WTC11 (cell line): Measurements from ENCODE around the gene DHX57.

Experiments
- GTF2I ChIP-seq: fragments of 250-450 bp; sonication (Bioruptor Pico); conservative IDR thresholded peaks from 2 replicates; pipeline ENCODE4 v1.4.0; 2021; ENCODE audit warnings: mild to moderate bottlenecking
- JUN ChIP-seq: sonication (generic); formaldehyde crosslinking; IDR thresholded peaks from 2 replicates; pipeline ENCODE4 v1.8.0; 2023; ENCODE audit warnings: mild to moderate bottlenecking, missing genetic modification reagents
- SP1 ChIP-seq: sonication (generic); formaldehyde crosslinking; conservative IDR thresholded peaks from 2 replicates; pipeline ENCODE4 v1.8.1; 2022; ENCODE audit warnings: missing genetic modification reagents
- TEAD4 ChIP-seq: sonication (generic); formaldehyde crosslinking; IDR thresholded peaks from 2 replicates; pipeline ENCODE4 v1.8.0; 2022; ENCODE audit warnings: mild to moderate bottlenecking, missing genetic modification reagents
- ZNF121 ChIP-seq: sonication (generic); formaldehyde crosslinking; IDR thresholded peaks from 2 replicates; pipeline ENCODE4 v1.8.0; 2023; ENCODE audit warnings: missing genetic modification reagents
- ZNF263 ChIP-seq: sonication (generic); formaldehyde crosslinking; IDR thresholded peaks from 2 replicates; pipeline ENCODE4 v1.8.1; 2022; ENCODE audit warnings: low read depth, mild to moderate bottlenecking, moderate library complexity, missing genetic modification reagents
- ZNF317 ChIP-seq: sonication (generic); formaldehyde crosslinking; IDR thresholded peaks from 2 replicates; pipeline ENCODE4 v1.8.1; 2023; ENCODE audit warnings: low read depth, mild to moderate bottlenecking, moderate library complexity, missing genetic modification reagents, borderline replicate concordance
- TF ChIP-seq, protein P1 (sequence below): fragments of 200-600 bp; IDR thresholded peaks from 2 replicates; pipeline ENCODE4 v1.8.0; 2022; ENCODE audit warnings: antibody characterized with exemption
- TF ChIP-seq, protein P2 (sequence below): sonication (generic); formaldehyde crosslinking; IDR thresholded peaks from 2 replicates; pipeline ENCODE4 v1.8.1; 2022; ENCODE audit warnings: low read depth, missing genetic modification reagents, borderline replicate concordance
- TF ChIP-seq, protein P3 (sequence below): sonication (generic); formaldehyde crosslinking; IDR thresholded peaks from 2 replicates; pipeline ENCODE4 v1.8.1; 2023; ENCODE audit warnings: mild to moderate bottlenecking, moderate library complexity, missing genetic modification reagents
- TF ChIP-seq, protein P4 (sequence below): sonication (generic); formaldehyde crosslinking; IDR thresholded peaks from 2 replicates; pipeline ENCODE4 v1.8.1; 2022; ENCODE audit warnings: mild to moderate bottlenecking, missing genetic modification reagents, moderate library complexity, borderline replicate concordance
- TF ChIP-seq, protein P5 (sequence below): sonication (generic); formaldehyde crosslinking; IDR thresholded peaks from 2 replicates; pipeline ENCODE4 v1.8.0; 2022; ENCODE audit warnings: mild to moderate bottlenecking, missing genetic modification reagents
- TF ChIP-seq, protein P6 (sequence below): sonication (generic); formaldehyde crosslinking; IDR thresholded peaks from 2 replicates; pipeline ENCODE4 v1.8.1; 2023; ENCODE audit warnings: mild to moderate bottlenecking, missing genetic modification reagents, moderate library complexity
- TF ChIP-seq, protein P7 (sequence below): sonication (generic); formaldehyde crosslinking; IDR thresholded peaks from 2 replicates; pipeline ENCODE4 v1.8.0; 2022; ENCODE audit warnings: mild to moderate bottlenecking, missing genetic modification reagents

DNA sequence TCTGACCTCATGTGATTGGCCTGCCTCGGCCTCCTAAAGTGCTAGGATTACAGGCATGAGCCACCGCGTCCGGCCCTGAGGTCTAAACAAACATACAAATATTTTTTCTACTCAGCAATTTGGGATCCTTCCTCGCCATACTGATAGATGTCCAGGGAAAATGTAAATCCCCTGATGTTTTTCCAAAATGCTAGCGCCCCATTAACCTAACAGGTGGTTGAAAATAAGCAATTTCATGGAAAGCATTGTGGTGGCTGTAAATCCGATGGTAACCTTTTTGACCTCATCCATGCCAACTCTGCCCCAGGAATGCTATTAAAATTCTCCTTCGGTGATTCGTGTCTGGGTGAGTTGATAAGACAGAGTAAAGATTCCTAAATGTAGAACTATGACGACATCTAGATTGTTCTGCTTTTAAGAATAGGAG lies 78.5 kb downstream of the DHX57 start:
- TF ChIP-seq, protein P1, sequence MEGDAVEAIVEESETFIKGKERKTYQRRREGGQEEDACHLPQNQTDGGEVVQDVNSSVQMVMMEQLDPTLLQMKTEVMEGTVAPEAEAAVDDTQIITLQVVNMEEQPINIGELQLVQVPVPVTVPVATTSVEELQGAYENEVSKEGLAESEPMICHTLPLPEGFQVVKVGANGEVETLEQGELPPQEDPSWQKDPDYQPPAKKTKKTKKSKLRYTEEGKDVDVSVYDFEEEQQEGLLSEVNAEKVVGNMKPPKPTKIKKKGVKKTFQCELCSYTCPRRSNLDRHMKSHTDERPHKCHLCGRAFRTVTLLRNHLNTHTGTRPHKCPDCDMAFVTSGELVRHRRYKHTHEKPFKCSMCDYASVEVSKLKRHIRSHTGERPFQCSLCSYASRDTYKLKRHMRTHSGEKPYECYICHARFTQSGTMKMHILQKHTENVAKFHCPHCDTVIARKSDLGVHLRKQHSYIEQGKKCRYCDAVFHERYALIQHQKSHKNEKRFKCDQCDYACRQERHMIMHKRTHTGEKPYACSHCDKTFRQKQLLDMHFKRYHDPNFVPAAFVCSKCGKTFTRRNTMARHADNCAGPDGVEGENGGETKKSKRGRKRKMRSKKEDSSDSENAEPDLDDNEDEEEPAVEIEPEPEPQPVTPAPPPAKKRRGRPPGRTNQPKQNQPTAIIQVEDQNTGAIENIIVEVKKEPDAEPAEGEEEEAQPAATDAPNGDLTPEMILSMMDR, result no peak
- TF ChIP-seq, protein P2, sequence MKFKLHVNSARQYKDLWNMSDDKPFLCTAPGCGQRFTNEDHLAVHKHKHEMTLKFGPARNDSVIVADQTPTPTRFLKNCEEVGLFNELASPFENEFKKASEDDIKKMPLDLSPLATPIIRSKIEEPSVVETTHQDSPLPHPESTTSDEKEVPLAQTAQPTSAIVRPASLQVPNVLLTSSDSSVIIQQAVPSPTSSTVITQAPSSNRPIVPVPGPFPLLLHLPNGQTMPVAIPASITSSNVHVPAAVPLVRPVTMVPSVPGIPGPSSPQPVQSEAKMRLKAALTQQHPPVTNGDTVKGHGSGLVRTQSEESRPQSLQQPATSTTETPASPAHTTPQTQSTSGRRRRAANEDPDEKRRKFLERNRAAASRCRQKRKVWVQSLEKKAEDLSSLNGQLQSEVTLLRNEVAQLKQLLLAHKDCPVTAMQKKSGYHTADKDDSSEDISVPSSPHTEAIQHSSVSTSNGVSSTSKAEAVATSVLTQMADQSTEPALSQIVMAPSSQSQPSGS (CRISPR knock-in tag), result no peak
- TF ChIP-seq, protein P3, sequence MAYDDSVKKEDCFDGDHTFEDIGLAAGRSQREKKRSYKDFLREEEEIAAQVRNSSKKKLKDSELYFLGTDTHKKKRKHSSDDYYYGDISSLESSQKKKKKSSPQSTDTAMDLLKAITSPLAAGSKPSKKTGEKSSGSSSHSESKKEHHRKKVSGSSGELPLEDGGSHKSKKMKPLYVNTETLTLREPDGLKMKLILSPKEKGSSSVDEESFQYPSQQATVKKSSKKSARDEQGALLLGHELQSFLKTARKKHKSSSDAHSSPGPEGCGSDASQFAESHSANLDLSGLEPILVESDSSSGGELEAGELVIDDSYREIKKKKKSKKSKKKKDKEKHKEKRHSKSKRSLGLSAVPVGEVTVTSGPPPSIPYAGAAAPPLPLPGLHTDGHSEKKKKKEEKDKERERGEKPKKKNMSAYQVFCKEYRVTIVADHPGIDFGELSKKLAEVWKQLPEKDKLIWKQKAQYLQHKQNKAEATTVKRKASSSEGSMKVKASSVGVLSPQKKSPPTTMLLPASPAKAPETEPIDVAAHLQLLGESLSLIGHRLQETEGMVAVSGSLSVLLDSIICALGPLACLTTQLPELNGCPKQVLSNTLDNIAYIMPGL, result no peak
- TF ChIP-seq, protein P4, sequence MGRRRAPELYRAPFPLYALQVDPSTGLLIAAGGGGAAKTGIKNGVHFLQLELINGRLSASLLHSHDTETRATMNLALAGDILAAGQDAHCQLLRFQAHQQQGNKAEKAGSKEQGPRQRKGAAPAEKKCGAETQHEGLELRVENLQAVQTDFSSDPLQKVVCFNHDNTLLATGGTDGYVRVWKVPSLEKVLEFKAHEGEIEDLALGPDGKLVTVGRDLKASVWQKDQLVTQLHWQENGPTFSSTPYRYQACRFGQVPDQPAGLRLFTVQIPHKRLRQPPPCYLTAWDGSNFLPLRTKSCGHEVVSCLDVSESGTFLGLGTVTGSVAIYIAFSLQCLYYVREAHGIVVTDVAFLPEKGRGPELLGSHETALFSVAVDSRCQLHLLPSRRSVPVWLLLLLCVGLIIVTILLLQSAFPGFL, result no peak
- no peak for TF ChIP-seq ZNF317
- TF ChIP-seq, protein P5, sequence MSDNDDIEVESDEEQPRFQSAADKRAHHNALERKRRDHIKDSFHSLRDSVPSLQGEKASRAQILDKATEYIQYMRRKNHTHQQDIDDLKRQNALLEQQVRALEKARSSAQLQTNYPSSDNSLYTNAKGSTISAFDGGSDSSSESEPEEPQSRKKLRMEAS (CRISPR knock-in tag), result no peak
- no peak for TF ChIP-seq SP1 (CRISPR knock-in tag)
- TF ChIP-seq, protein P6, sequence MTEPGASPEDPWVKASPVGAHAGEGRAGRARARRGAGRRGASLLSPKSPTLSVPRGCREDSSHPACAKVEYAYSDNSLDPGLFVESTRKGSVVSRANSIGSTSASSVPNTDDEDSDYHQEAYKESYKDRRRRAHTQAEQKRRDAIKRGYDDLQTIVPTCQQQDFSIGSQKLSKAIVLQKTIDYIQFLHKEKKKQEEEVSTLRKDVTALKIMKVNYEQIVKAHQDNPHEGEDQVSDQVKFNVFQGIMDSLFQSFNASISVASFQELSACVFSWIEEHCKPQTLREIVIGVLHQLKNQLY (CRISPR knock-in tag), result no peak
- TF ChIP-seq, protein P7, sequence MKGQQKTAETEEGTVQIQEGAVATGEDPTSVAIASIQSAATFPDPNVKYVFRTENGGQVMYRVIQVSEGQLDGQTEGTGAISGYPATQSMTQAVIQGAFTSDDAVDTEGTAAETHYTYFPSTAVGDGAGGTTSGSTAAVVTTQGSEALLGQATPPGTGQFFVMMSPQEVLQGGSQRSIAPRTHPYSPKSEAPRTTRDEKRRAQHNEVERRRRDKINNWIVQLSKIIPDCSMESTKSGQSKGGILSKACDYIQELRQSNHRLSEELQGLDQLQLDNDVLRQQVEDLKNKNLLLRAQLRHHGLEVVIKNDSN (CRISPR knock-in tag), result no peak
- TF ChIP-seq ZNF263 (CRISPR knock-in tag), result no peak
- no peak for TF ChIP-seq JUN (CRISPR knock-in tag)
- no peak for TF ChIP-seq ZNF121 (CRISPR knock-in tag)
- no peak for TF ChIP-seq GTF2I (CRISPR knock-in tag)
- TF ChIP-seq TEAD4 (CRISPR knock-in tag), result no peak
